GM19238 (cell line): ENCODE data around the gene CEP350.
"Not testable (repeated sequence)": the region's sequence is repeated elsewhere in the genome, so short reads cannot be mapped to it uniquely, and the experiment has no call there.

Experiments
- DNase-seq: peaks from one replicate; pipeline ENCODE4 v3.0.0; 2011; ENCODE audit warnings: low spot score; ENCODE audit not compliant: insufficient read length

Gene CEP350

GRCh38 chr1:180112984-180113647, 158.5 kb downstream of the CEP350 start:
- DNase-seq: no peak

DNA sequence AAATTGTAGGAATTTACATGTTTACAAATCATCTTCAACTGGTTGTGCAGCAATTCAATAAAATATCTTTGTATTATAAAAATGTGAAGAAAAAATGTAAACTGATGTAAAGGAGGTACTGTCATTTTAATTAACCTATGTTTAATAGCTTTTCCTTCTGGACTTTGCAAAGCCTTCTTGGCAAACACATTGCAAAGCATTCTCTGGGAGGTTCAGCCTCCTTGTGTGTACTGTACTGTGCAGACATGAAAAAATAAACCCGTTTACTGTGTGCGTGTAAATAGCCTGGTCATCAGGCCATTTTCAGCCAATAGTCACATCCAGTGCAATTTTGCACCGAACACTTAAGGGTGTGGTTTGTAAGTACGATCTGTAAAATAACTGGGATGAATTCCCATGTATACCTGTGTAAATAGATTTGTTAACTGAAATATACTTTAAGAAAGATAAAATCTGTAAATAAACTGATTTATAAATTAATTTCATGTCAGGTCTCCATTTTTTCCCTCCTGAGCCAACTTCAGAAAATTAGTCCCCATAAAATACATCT, 159.9 kb downstream of the CEP350 start:
- DNase-seq: no peak

DNA sequence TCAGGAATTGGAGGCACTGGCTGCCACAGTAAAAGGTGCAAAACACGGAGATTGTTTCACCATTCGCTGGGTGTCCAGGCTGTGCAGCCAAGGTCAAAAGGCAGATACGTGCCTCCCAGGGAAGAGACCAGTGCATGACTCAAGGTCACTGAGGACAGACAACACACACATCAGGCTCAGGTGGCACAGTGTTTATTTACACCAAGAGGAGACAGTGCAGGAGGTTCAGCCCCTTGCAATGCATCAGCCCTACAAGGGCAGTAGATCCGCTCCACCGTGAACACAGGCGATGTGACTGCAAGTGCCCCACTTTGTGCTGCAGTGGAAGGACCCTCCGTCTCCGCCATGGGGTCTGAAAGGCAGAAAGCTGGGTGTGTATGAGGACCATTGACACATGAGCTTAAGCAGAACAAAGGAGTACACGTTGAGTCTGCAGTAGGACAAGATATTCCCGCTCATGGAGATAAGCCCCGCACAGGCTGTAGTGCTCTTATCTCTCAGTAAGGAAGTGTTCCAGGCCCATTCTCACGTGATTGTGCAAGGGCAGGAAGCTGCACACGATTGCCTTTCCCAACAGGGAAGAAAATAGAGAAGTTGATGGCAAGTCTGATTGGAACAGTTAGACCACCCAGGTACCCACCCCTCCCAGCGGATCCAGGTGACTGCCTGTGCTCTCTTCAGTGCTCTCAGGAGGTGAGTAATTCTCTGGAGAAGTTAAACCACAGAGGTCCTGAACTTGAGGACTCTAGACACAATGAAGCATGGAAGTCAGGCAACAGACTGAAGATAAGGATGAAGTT, 162.6 kb downstream of the CEP350 start:
- DNase-seq: no peak

GRCh38 chr1:180117764-180118116, 163.1 kb downstream of the CEP350 start:
- DNase-seq: no peak

DNA sequence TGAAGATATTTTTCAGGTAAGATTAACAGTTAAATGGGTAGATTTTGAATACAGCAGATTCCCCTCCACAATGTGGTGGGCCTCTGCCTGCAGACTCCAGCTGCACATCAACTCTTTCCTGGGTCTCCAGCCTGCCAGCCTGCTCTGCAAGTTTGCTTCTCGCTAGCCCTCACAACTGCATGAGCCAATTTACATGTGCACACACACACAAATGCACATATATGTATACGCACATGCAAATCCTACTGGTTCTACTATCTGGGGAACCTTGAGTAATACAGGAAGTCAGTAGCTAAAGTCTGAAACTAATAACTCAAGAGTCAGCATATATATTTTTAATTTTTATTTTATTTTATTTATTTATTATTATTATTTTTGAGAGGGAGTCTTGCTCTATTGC, 165.2 kb downstream of the CEP350 start:
- DNase-seq: no peak

DNA sequence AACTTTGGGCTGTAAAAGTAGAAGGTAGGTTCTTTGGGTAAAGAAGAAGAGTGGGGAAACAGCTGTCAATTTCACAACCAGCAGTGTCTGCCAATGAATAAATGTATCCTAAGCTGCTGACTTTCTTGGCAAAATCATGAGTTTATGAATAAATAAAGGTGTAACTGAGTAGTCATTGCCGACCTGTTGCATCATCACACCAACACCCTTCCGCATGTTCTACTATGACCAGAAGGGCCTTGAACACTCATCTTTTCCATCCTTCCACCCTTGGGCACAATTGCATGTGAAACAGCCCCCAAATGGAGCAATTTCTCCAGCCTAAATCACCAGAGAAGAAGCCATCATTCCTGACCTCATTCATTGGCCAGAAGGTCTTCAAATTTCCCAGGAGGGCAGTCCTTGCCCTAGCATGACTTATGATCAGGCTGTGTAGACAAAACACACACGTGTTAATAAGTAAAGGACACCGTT, 168.9 kb downstream of the CEP350 start:
- no peak for DNase-seq

DNA sequence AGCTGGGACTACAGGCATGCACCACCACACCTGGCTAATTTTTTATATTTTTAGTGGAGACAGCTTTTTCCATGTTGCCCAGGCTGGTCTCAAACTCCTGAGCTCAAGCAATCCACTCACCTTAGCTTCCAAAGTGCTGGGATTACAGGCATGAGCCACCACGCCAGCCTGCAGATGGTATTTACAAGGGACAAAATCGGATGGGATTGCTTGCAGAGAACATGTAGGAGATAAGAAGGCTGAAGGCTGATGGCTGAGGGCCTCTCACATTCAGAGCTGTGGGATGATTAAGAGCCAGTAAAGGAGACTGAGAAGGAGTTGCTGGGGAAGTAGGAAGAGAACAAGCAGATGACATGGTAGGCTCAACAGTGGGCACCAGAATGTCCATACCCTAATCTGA, 176.0 kb downstream of the CEP350 start:
- no peak for DNase-seq

- DNase-seq: no peak
Measured at GRCh38 chr1:180131510-180131909, 176.9 kb downstream of the CEP350 start.

DNA sequence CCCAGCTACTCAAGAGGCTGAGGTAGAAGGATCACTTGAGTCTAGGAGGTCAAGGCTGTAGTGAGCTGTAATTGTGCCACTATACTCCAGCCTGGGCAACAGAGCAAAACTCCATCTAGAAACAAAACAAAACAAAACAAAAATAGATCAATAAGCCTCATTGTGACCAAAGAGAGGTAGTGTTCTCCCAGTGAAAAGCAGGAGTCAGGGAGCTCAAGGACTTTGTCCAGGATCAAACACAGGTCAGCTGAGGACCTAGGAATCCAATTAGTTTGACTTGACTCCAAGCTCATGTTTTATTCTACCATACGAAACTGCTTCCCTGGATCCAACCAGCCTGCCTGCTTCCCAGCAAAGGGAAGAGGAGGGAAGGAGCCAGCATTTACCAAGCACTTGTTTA, 178.6 kb downstream of the CEP350 start:
- DNase-seq: no peak

- DNase-seq: not testable (repeated sequence)
Measured at GRCh38 chr1:180133688-180134087, 179.1 kb downstream of the CEP350 start.

- no peak for DNase-seq
Measured at GRCh38 chr1:180135535-180135934, 180.9 kb downstream of the CEP350 start.

GRCh38 chr1:180136331-180136967, 181.8 kb downstream of the CEP350 start:
- DNase-seq: no peak

- no peak for DNase-seq
Measured at GRCh38 chr1:180136968-180137356, 182.4 kb downstream of the CEP350 start.

GRCh38 chr1:180137776-180138175, 183.2 kb downstream of the CEP350 start:
- no peak for DNase-seq

- DNase-seq: no peak
Measured at GRCh38 chr1:180141381-180141934, 186.8 kb downstream of the CEP350 start.

DNA sequence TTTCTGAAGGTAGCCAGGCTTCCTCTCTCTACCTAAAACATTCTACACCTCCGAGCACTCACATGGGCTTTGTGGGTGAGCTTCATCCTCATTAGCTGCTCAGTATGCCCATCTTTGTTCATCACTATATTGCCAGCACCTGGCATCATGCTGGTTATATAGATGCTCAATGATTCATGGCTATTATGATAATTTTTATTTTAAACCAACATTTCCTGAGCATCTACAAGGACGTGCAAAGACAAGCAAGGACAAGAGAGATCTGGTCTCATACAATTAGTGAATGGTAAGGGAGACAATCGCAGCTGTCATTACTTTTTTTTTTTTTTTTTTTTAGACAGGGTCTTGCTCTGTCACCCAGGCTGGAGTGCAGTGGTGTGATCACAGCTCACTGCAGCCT, 188.7 kb downstream of the CEP350 start:
- DNase-seq: no peak

DNA sequence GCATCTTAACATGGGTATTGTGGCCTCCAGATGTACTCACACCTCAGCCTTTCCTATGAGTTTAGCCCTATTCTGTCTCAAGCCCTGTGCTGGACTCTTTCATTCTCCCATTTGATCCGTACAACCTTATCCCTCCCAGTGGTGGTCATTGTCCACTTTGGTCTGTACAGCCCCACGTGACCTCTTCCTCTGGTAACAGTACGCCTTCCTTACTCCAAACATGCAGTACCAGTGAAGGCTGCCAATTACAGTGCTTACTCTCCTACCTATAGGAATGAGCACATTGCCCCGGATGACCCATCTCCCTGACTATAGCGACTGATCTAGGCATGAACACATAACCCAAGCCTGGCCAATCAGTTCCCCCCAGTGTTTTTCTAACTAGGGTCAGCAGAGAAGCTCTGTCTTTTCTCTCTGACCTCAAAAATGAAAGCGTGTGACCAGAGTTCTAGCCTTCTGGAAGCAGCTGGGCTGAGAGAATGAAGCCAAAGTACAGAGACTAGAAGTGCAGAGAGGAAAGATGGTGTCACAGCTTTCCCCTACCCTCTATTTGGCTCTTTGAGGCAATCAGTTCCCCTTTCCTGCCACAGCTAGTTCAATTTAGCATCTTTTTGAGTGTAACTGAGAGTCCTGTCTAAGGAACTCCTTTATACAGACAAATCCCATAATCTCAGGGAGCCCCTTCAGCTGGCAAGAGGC, 190.2 kb downstream of the CEP350 start:
- no peak for DNase-seq

DNA sequence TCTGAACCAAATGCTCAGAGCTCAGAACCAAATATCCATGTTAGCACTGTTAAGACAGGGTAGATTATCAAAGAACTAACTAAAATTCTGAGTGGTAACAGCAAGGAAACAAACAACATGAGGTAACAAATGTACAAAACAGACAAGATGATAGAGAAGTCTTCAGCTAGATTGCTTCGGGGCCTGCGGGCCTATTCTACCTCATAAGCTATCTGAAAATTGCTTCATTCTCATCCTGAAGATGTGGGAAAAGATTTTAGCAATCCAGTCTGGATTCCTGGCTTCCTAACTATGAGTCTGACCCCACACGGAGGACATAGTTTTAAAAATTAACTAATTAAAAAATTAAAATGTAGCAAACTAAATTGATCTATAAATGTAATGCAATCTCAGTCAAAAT, 190.8 kb downstream of the CEP350 start:
- no peak for DNase-seq

DNA sequence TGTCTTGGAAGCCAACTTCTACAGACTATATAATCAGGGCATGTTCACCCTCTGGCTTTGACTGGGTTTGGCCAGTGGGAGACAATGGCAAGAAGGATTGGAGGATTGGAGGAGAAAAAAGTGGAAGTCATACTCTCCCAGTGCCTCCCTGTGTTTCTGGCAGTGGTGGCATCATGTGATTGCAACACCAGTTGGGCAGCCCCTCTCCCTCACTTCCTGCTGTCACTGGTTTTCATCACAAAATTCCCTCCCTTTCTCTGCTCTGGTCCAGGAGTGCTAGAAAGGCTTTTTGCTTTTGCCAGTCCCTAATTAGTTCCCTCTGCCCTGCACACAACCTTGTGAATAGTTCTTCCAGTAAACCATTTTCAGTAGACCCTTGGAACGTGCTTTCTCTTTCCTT, 196.4 kb downstream of the CEP350 start:
- DNase-seq: no peak

GRCh38 chr1:180151508-180151907, 196.9 kb downstream of the CEP350 start:
- no peak for DNase-seq

GRCh38 chr1:180152588-180152987, 198.0 kb downstream of the CEP350 start:
- DNase-seq: no peak
